Inflammatory macrophage treated with lipopolysaccharide for 1 hour (primary cell): ENCODE data around the gene KNDC1.
"Not testable (repeated sequence)": the region's sequence is repeated elsewhere in the genome, so short reads cannot be mapped to it uniquely, and the experiment has no call there.

Experiments used
- DNase-seq, 2 donors: peaks; one replicate each; pipeline ENCODE4 v3.0.0-alpha.2; 2020 to 2022

The KNDC1 gene

DNA sequence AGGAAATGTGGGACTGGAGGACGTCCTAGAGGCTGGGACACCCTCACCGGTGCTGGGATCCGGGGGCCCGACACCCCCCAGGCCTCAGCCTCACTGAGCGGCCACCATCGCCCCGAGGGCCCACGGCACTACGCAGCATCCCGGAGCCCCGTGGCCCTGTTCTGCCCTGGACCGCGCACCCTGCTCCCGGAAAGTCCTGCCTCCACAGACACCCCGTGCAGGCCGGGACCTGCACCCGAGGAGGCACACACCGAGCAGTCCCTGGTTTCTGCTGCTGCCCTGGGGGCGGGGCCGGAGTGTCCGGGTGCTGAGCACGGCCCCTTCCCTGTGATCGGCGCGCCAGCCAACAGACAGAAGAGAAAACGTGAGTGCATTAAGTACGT lies 18.1 kb upstream of the KNDC1 start:
- no peak for DNase-seq

DNA sequence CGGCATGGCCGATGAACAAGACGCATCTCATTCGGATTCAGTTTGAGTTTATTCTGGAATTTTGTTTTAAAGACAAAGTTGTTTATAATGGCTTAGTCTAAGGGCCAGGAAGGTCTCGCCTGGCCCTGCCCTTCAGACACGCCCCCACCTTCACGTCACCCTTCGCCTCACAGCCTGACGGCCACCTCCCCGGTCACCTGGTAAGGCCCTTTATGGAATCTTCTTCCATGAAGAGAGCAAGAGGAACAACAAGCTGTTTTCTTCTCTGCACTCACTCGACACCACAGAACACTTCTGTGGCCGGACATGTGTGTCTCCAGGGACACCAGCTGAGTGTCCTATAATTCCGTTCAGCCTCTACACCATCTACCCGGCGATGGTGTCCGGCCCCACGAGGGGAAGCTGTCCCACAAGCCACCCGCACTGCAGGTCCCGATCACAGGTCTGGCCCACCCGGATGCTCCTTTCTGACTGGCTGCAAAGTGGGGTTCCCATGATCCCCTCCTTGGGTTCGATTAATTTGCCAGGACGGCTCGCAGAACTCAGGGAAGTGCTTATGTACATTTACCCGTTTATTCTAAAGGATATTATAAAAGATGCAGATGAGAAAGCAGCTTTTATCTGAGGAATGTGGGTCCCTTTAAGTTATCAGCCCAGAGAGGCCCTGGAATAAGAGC lies 17.4 kb upstream of the KNDC1 start:
- DNase-seq: no peak

DNA sequence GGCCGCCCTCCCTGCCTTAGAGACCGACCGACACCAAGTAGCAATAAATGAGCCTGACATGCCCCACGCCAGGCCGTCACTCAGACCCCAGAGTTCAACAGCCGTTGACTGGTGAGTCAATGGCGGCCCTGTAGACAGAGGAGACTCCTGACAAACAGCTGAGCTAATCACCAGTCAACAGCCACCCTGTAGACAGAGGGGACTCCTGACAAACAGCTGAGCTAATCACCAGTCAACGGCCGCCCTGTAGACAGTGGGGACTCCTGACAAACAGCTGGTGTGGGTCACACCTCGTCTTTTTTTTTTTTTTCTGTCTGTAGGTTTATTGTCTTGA lies 16.9 kb upstream of the KNDC1 start:
- DNase-seq: no peak

DNA sequence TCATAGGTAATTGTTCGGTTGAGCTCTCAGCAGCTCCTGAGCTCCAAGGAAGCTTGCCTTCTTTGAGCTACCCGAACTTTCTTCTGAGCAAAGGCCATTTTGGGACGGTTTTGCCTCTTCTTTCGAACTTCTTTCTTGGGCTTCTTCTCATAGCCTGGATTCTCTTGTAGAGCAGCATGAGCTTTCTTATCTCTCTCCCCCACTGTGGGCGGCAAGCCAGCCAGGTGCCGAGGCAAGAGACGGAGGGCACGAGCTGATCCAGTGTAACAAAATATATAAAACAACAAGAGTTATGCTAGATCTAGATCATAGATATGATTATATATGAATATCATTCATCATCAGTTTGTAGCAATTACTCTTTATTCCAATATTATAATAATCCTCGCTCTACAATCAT lies 16.5 kb upstream of the KNDC1 start:
- DNase-seq: no peak

DNA sequence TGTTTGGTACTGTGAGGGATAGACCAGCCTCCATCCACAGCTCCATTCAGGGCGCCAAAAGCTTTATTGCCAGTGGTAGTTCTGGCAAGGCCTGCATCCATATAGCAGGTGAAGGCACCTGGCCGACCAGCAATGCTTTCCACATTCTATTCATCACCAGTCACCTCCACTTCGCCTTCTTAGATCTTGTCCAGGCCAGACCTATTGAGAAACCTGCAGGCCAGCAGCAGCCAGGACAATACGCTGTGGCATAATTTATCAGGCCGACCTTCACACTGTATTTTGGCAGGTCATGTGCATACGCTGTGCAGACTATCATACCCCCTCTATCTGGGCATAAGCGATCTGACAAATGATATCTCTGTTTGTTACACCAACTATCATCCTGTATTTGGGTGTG lies 15.2 kb upstream of the KNDC1 start:
- DNase-seq: no peak

DNA sequence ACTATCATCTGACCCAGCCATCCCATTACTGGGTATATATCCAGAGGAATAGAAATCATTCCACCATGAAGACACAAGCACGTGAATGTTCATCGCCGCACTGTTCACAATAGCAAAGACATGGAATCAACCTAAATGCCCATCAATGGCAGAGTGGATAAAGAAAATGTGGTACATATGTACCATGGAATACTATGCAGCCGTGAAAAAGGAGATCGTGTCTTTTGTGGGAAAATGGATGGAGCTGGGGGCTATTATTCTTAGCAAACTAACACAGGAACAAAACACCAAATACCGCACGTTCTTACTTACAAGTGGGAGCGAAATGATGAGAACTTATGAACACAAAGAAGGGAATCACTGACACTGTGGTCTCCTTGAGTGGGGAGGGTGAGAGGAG lies 9.8 kb upstream of the KNDC1 start:
- no peak for DNase-seq

DNA sequence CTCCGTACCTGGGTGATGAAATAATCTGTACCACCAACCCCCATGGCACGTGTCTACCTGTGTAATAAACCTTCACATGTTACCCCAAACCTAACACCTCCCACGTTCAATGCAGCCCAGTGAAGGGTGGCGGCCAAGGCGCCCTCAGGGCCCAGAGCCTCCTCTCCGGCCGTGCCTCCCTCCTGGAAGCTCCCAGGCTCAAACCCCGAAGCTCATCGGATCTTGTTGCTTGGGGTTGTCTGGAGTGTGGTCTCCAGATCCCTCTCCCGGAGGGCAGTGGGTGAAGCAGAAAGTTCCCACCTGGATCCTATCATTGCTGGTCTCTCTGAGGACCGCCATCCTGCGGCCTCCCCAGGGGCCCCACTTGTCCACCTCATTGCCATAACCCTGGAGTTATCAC lies 9.4 kb upstream of the KNDC1 start:
- no peak for DNase-seq

DNA sequence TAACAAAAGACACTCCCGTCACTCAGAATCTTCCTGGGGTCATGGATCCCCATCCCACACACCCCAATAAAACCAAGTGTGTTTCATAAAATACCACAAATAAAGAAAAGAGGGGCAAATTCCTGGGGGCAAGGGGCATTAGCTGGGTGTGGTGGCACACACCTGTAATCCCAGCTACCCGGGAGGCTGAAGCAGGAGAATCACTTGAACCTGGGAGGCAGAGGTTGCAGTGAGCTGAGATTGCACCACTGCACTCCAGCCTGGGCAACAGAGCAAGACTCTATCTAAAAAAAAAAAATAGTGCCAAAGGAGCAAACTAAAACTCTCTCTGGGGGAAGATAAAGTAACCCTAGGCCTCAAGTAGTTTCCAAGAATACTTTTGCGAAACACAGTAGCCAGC lies 8.9 kb upstream of the KNDC1 start:
- DNase-seq: not testable (repeated sequence)

DNA sequence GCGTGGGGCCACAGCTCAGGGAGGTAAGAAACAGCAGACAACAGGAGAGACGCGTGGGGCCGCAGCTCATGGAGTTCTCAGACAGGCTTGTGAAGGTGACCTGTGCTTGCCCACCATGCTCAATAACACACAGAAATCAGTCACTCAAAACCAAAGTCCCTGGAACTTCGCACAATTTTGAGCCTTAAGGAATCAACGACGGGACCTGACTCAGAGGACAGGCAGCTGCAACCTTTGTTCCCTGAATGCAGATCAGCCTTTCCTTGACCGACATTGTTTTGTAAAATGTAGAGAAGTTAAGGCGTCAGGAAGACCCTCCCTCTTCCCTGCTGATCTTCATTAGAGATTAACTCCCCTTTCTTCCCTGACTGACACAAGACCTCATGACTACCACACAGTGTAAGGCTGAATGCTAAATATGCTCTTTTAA lies 8.5 kb upstream of the KNDC1 start:
- no peak for DNase-seq

DNA sequence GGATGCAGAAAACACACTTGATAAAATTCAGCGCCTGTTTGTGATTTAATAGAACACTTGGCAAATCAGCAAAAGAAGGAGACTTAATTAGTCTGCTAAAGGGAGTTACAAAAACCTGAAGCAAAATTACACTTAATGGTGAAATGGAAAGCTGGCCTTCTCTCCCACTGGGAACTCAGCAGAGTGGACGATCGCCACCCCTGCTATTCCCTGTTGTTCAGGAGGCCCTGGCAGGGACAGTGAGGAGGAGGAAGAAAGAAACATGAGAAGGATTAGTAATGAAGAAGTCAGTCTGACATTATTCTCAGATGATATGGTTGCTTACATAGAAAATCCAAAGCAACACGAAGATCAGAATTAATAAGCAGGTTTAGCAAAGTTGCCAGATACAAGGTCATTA lies 5.6 kb upstream of the KNDC1 start:
- no peak for DNase-seq

DNA sequence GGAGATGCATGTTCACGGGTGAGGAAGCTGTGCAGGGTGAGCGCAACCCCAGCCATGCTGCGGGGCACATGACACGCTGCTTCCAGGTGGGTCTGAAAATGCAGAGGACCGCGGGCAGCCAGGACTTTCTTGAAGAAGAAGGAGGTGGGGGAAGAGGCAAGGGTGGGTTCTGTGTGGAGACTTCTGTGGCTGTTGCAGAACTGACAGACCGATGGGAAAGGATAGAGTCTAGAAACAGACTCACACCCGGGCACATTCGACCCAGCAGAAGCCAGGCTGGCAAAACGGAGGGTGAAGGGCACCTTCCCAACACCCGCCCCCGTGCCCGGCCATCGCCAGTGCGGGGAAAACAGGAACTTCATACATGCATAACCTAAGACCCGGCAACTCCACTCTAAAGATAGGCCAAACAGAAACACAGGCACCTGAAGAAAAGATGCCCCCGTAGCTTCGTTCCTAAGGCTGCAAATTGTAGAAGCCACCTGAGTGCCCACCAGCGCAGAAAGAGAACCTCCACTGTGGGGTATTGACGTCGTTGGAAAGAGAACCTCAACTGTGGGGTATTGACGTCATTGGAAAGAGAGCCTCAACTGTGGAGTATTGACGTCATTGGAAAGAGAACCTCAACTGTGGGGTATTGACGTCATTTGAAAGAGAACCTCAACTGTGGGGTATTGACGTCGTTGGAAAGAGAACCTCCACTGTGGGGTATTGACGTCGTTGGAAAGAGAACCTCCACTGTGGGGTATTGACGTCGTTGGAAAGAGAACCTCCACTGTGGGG lies 4.8 kb upstream of the KNDC1 start:
- DNase-seq: no peak

DNA sequence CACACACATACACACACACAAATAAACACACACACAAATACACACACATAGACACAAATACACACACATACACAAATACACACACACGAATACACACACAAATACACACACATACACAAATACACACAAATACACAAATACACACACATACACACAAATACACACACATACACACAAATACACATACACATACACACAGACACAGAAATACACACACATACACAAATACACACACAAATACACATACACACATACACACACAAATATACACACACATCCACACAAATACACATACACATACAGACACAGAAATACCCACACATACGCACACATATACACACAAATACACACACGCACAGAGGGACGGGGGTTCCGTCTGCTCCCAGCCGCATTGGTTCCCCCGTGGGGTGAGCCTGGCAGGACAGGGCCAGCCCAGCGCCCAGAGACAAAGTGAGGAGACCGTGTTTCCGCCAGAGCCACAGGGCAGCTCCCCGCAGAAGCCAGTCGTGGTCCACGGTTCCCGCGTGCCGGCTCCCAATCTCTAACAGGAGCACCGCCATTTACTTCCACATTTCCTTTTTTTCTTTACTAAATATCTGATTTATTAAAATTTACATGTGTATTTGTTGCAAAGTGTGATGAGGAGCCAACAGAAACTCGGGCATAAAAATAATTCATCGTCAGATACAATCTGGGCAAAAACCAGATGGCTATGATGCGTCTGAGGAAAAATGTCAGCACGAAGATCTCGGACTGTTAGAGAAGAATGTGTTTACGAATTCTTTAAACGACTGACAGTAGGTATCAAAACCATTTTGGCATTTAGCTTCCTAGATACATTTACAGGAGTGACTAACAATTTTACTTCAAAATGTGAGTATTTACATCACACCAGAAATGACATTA lies 3.1 kb upstream of the KNDC1 start:
- no peak for DNase-seq

DNA sequence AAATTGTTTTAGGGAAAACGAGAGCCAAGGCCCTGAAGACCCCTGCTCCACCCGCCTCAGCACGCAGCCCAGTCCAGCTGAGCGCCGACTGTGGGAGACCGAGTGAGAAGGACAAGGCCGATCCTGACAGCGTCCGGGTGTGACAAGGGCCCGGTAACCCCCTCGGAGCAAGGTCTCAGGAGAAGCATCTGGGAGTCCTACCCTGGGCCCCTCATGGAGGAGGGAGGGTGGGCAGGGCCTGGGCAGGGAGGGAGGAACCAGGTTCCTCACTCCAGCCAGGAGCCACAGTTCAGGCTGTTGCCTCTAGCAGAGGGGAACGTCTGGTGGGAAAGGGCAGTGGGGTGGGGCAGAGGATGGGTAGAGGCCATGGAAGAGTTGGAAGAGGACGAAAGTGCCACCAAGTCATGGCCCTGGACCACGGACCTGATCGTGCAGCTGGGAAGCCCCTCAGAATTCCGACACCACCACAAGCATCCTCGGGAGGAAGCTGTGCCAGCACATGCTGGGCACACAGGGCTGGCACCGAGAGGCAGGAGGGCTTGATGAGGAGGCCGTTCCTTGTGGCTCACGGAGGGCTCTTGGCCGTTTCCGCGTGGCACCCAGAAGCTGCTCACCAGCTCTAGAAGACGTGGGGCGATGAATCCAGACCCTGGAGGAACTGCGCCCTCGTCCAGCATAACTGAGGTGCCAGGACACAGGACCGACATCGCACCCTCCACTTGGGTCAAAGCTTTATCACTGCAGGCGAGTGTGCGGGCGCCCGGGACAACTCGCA lies 2.2 kb upstream of the KNDC1 start:
- no peak for DNase-seq

DNA sequence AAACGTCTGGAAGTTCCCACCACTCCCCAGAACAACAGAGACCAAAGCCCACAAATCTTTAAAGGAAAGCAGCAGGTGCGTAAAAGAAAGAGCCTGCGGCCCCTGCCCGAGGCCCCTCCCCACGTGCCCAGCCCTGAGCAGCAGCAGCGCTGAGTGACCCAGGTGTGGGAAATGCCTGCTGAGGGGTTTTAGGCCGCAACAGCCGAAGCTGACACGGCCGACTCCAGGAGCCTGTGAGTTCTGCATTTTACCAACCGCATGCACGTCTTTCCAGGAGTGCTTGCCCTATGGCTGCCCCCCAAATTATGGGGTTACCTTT lies 1.6 kb upstream of the KNDC1 start:
- DNase-seq: no peak

DNA sequence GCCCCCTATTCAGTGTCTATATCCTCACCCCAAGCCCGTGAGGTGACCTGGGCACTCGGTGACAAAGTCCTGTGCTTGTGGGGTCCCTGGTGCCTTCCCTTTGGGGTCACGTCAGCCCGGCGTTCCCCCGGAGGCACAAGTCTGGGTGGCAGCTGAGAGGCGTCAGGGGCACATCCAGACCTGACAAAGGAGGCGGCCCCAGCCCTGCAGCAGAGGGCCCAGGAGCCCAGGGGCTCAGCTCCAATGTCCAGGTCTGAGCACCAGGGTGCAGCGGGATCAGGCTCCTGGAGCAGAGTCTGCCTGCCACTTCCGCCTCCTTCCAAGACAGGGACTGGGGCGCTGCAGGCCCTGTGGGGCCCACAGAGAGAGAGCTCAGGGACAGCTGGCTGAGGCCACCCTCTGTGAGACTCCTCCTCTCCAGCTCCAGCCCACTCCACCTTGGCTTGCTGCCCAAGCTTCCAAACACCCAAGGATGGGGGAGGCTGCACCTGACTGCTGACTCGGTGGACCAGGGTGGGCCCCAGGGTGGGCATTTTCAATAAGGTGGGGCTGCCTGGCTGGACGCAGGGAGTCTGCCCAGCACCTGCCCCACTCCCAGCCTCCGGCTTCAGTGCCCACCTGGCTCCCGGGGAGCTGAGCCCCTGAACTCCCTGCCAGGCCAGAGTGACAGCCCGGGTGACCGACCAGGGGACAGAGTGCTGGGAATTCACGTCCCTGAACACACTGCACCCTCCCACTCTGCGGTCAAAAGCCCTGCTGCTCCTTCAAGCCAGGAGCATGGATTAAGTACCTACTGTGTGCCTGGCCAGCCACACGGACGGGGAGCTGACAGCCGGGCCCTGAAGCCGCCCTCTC lies 1.0 kb upstream of the KNDC1 start:
- DNase-seq: no peak

DNA sequence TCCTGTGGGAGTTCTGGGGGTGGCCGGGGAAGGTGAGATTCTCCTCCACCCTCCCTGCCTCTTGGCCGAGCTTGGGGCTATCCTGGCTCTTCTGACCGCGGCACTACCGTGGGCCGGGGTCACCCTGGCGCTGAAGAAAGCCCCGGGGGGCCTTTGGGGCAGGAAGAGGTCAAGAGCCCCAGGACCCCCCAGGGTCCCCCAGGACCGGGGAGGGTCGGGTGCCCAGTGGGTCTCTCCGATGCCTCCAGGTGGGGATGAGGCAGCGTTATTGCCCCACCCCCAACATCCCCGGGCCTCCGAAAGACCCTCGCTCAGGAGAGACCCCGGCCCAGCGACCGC lies 439 bp upstream of the KNDC1 start:
- DNase-seq: no peak

DNA sequence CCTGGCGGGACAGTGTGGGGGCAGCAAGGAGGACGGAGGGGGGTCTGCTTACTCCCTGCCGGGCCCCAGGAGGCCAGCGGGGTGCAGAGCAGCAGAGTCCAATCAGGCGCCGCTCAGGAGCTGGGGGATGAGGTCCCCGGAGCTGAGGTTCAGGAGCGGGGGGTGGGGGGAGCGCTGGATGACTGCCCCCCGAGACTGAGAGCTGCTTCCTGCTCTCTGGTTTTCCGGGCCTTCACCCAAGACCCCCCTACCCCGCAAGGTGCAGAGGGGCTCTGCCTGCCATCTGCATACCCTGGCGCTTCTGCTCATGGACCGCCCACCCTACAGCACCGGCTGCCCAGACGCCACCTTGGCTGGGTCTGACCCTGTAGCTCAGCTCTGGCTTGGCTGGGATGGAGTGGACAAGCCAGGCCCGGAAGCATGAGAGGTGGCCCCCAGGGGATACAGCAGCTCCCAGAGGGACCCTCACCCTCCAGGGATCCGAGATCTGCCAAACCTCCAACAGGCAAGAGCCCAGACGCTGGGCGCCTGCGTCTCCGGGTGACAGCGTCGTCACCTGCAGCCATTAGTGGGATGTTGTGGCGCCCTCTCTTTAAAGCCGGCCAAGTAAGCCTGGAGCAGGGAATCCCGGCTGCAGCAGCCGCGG lies 930 bp downstream of the KNDC1 start:
- DNase-seq: no peak

DNA sequence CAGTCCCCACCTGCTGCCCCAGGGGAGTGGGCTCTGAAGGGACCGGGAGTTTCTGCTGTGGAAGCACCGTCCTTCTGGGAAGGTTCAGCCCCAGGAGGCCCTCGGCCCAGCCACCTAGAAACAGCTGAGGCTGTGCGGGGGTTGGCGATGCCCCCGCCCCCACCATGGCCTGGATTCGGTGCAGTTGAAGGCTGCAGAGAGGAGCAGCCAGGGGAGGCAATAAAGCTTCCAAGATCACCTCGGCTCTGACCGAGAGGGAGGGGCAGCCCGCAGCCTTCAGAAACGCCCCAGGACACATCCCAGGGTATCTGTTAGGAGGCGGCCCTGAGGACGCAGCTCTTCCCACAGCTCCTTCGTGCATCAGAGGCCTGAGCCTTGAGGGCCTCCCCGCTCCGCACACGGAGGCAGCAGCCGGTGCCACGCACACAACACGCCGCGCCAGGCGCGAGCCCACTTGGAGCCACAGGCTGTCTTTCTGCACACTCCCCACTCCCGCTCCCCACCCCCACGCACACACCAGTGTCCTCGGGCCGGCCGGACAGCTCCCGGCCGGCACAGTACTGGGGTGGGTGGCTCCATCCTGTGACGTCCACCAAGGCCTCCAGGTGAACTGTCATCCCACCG lies 1.6 kb downstream of the KNDC1 start:
- no peak for DNase-seq

DNA sequence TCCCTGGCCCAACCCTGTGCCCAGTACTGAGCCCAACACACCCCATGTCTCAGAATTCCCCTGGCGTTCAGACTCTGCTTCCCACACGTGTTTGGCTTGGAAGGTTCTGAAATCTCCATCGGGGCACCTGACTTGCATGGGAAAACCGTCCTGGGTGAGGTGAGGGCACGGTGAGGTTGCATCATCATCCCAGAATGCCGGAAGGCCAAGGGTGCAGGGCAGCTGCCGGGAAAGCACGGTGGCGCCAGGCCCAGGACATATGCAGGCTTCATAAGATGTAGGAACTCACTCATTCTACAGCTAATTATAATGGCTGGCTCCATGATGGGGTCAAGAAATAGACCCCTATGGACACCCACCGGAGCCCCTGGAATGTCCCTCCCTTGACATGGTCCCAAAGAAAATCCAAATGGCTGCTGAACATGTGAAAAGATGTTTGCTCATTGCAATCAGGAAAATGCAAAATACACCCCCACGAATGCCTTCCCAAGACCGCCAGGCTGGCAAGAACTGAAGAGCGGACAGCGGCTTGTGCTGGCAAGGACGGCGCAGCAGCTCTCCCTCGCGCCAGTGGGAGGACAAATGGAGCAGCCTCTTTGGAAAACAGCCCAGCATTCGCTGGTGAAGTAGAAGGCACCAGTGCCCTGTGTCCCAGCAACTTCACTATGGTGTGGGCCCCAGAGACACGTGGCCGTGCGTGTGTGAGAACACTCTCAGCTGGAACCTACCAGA lies 2.3 kb downstream of the KNDC1 start:
- no peak for DNase-seq
